ENCODE measurements around the gene KCP. TPM values are rescaled to one million over a fixed set of nuclear protein-coding genes. Genes with fewer than 3 reads are reported as not detected.

KCP gene
- total RNA-seq, 1 experiment from 2014 or later = 1.6 TPM

DNA sequence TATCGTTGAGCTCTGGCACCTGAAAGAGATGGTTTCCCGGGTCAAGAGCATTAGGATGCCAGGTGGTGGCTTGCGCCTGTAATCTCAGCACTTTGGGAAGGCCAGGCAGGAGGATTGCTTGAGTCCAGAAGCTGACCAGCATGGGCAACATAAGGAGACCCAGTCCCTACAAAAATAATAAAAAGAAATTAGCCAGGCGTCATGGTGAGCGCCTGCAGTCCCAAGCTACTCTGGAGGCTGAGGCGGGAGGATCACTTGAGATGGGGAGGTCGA lies 6.1 kb upstream of the KCP start:
- Histone ChIP-seq H3K27ac (ENCODE audit: low read depth, low read length) (no peak overlapping the region), H3K4me1 (ENCODE audit: control insufficient read depth in 1 of 2, insufficient read depth in 2 of 2, low read length in 2 of 2) (peaks cover 0 to 2% of the 10 kb centered on the region in 2 experiments; a peak in 1 of 4 replicates), H3K4me3 (replicated peaks in 1 of 2; ENCODE audit: low read depth in 1 of 2, low read length in 2 of 2) (no peak overlapping the region), H3K4me2 (ENCODE audit: low read length) (no peak overlapping the region), H2AFZ (ENCODE audit: low read depth, low read length, poor library complexity, severe bottlenecking) (no peak overlapping the region), H3K79me2 (ENCODE audit: insufficient read depth, low read length) (no peaks in the 10 kb centered on the region), H3K9me2 (ENCODE audit: insufficient read depth) (no peaks in the 10 kb centered on the region), H3K27me3 (ENCODE audit: insufficient read depth, low read length) (peaks cover 12% of the 10 kb centered on the region; the same call in 1 of the 2 replicates), H4K20me1 (ENCODE audit: insufficient read depth) (no peaks in the 10 kb centered on the region), H3K9me3 (ENCODE audit: control insufficient read depth in 1 of 2, insufficient read depth in 1 of 2, low read depth in 1 of 2, low read length in 2 of 2) (no peaks in the 10 kb centered on the region), H3K36me3 (ENCODE audit: control insufficient read depth in 1 of 2, insufficient read depth in 2 of 2, low read length in 2 of 2) (no peaks in the 10 kb centered on the region), H3K9ac (ENCODE audit: low read length) (no peak overlapping the region)
- ChIA-PET RAD21 (ENCODE audit: low non-redundant PET in 1 of 2, low total read pairs in 2 of 2, uncharacterized antibody in 2 of 2, unreplicated experiment in 2 of 2) (no interaction called here), CTCF (no interaction called here), POLR2A (no interaction called here)
- no peak for ATAC-seq
- intact Hi-C loops (cut with micrococcal nuclease) = no loop called here
- DNase-seq (ENCODE audit: low read depth, low spot score) = no peak
- no TSS peak for BruUV-seq (replicated peaks)
- TF ChIP-seq EGR1 (IDR thresholded peaks at IDR 0.05; ENCODE audit: low read depth) (no peak), TCF7L2 (IDR thresholded peaks at IDR 0.05; ENCODE audit: borderline replicate concordance, extremely low read depth, insufficient read depth, insufficient read length) (no peak)

DNA sequence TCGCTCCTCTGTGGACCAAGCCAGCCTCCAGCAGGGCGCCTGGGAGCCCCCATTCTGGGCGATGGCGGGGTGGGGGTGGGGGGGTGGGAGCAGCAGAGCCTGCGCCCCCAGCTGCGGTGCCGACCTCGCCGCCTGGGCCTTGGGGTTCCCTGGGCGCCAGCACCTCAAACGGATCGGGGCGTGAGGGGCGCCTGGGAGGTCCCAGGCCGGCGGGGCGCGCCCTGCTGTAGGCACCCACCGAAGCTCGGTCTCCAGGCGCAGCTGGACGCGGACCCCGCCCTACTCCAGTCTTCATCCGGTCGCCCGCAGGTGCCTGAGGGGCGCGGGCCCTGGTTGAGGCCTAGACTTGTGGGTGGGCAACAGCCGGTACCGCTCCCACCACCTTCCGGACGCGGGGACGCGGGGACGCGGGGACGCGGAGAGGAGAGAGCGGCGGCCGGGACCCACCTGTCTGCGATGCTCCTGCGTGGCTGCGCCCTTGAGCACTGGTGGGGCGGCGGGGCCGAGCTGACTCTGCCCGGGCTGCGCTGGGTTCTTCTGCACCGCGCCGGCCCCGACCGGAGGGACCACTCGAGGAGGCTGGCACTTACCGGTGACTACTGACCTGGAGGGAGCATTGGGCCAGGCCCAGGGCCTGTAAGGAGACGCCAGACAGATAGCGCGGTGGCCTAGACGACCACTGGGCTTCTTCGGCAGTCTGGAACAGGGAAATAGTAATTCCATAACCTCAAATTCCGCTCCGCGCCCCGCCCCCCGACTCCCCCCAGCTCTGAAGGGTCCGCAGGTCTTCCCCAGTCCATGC lies 5.5 kb upstream of the KCP start:
- Histone ChIP-seq H3K79me2 (ENCODE audit: insufficient read depth, low read length) (no peaks in the 10 kb centered on the region), H3K9me2 (ENCODE audit: insufficient read depth) (no peaks in the 10 kb centered on the region), H4K20me1 (ENCODE audit: insufficient read depth) (no peaks in the 10 kb centered on the region), H2AFZ (ENCODE audit: low read depth, low read length, poor library complexity, severe bottlenecking) (no peak overlapping the region), H3K9me3 (ENCODE audit: control insufficient read depth in 1 of 2, insufficient read depth in 1 of 2, low read depth in 1 of 2, low read length in 2 of 2) (no peaks in the 10 kb centered on the region), H3K4me3 (replicated peaks in 1 of 2; ENCODE audit: low read depth in 1 of 2, low read length in 2 of 2) (no peak overlapping the region), H3K4me2 (ENCODE audit: low read length) (no peak overlapping the region), H3K36me3 (ENCODE audit: control insufficient read depth in 1 of 2, insufficient read depth in 2 of 2, low read length in 2 of 2) (no peaks in the 10 kb centered on the region), H3K27me3 (ENCODE audit: insufficient read depth, low read length) (peaks cover 12% of the 10 kb centered on the region; the same call in 1 of the 2 replicates), H3K4me1 (ENCODE audit: control insufficient read depth in 1 of 2, insufficient read depth in 2 of 2, low read length in 2 of 2) (peaks cover 0 to 5% of the 10 kb centered on the region in 2 experiments; a peak in 1 of 4 replicates), H3K9ac (ENCODE audit: low read length) (no peak overlapping the region), H3K27ac (ENCODE audit: low read depth, low read length) (no peak overlapping the region)
- BruUV-seq (replicated peaks) = no TSS peak
- intact Hi-C loops (cut with micrococcal nuclease) = no loop called here
- CTCF ChIA-PET = no interaction called here
- POLR2A ChIA-PET = no interaction called here
- ATAC-seq (no peak), DNase-seq (ENCODE audit: low read depth, low spot score) (no peak)
- RAD21 ChIA-PET (ENCODE audit: low non-redundant PET in 1 of 2, low total read pairs in 2 of 2, uncharacterized antibody in 2 of 2, unreplicated experiment in 2 of 2) = no interaction called here
- TF ChIP-seq, protein P1, sequence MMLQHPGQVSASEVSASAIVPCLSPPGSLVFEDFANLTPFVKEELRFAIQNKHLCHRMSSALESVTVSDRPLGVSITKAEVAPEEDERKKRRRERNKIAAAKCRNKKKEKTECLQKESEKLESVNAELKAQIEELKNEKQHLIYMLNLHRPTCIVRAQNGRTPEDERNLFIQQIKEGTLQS (IDR thresholded peaks at IDR 0.05) = no peak
- no peak for TF ChIP-seq ELF1 (IDR thresholded peaks at IDR 0.05; ENCODE audit: borderline replicate concordance, low read depth)
- no peak for TF ChIP-seq ZNF274 (IDR thresholded peaks at IDR 0.05; ENCODE audit: low read depth, low read length)
- TF ChIP-seq YY1 (IDR thresholded peaks at IDR 0.05; ENCODE audit: extremely low read depth, insufficient replicate concordance, low read depth, low read length) = no peak
- TF ChIP-seq SP1 (IDR thresholded peaks at IDR 0.05; ENCODE audit: low read depth) = no peak
- no peak for TF ChIP-seq EZH2phosphoT487 (IDR thresholded peaks at IDR 0.05; ENCODE audit: borderline replicate concordance)
- TF ChIP-seq, protein P2, sequence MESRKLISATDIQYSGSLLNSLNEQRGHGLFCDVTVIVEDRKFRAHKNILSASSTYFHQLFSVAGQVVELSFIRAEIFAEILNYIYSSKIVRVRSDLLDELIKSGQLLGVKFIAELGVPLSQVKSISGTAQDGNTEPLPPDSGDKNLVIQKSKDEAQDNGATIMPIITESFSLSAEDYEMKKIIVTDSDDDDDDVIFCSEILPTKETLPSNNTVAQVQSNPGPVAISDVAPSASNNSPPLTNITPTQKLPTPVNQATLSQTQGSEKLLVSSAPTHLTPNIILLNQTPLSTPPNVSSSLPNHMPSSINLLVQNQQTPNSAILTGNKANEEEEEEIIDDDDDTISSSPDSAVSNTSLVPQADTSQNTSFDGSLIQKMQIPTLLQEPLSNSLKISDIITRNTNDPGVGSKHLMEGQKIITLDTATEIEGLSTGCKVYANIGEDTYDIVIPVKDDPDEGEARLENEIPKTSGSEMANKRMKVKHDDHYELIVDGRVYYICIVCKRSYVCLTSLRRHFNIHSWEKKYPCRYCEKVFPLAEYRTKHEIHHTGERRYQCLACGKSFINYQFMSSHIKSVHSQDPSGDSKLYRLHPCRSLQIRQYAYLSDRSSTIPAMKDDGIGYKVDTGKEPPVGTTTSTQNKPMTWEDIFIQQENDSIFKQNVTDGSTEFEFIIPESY (IDR thresholded peaks at IDR 0.05; ENCODE audit: extremely low read depth, insufficient replicate concordance, low read length) = no peak
- TF ChIP-seq, protein P3, sequence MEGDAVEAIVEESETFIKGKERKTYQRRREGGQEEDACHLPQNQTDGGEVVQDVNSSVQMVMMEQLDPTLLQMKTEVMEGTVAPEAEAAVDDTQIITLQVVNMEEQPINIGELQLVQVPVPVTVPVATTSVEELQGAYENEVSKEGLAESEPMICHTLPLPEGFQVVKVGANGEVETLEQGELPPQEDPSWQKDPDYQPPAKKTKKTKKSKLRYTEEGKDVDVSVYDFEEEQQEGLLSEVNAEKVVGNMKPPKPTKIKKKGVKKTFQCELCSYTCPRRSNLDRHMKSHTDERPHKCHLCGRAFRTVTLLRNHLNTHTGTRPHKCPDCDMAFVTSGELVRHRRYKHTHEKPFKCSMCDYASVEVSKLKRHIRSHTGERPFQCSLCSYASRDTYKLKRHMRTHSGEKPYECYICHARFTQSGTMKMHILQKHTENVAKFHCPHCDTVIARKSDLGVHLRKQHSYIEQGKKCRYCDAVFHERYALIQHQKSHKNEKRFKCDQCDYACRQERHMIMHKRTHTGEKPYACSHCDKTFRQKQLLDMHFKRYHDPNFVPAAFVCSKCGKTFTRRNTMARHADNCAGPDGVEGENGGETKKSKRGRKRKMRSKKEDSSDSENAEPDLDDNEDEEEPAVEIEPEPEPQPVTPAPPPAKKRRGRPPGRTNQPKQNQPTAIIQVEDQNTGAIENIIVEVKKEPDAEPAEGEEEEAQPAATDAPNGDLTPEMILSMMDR (IDR thresholded peaks at IDR 0.05 in 2 of 3, conservative IDR thresholded peaks at IDR 0.05 in 1 of 3; ENCODE audit: borderline replicate concordance in 1 of 3, insufficient read depth in 1 of 3, low read depth in 2 of 3, low read length in 2 of 3) = no peak
- TF ChIP-seq POLR2AphosphoS5 (IDR thresholded peaks at IDR 0.05; ENCODE audit: low read depth, low read length) = no peak
- TF ChIP-seq SRF (IDR thresholded peaks at IDR 0.05; ENCODE audit: low read depth) = no peak
- no peak for TF ChIP-seq RAD21 (IDR thresholded peaks at IDR 0.05; ENCODE audit: low read depth)
- TF ChIP-seq, protein P4, sequence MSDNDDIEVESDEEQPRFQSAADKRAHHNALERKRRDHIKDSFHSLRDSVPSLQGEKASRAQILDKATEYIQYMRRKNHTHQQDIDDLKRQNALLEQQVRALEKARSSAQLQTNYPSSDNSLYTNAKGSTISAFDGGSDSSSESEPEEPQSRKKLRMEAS (IDR thresholded peaks at IDR 0.05) = no peak

Measured in HCT116 (cell line).